Spleen (tissue), 7 donors: ENCODE measurements around the gene CISH.

Experiments used
- POLR2AphosphoS5 ChIP-seq, 3 donors: sonication (generic); formaldehyde crosslinking; IDR thresholded peaks; one replicate each; pipeline ENCODE4 v1.5.1; 2017; ENCODE audit warnings: antibody characterized with exemption in 3 of 3
- TF ChIP-seq, protein P1 (sequence below), 11 experiments: fragments of 200-600 bp in 7 of 11; fragments of 450-650 bp in 4 of 11; sonication (generic) in 4 of 11; IDR thresholded peaks in 8 of 11; conservative IDR thresholded peaks in 3 of 11; 1 replicate in 7 of 11; 2 replicates in 4 of 11; pipeline versions ENCODE4 v1.4.0 to v1.8.0; 2016 to 2021; ENCODE audit warnings: antibody characterized with exemption in 11 of 11, inconsistent platforms in 4 of 11, mild to moderate bottlenecking in 1 of 11
- donor health status: DM: no; HTN: no; CAD: no; lungs with moderate emphysema.
- donor health status: DM: no; HTN: no; CAD: no.
- donor health status: DM: no; HTN: no; CAD: no.

DNA sequence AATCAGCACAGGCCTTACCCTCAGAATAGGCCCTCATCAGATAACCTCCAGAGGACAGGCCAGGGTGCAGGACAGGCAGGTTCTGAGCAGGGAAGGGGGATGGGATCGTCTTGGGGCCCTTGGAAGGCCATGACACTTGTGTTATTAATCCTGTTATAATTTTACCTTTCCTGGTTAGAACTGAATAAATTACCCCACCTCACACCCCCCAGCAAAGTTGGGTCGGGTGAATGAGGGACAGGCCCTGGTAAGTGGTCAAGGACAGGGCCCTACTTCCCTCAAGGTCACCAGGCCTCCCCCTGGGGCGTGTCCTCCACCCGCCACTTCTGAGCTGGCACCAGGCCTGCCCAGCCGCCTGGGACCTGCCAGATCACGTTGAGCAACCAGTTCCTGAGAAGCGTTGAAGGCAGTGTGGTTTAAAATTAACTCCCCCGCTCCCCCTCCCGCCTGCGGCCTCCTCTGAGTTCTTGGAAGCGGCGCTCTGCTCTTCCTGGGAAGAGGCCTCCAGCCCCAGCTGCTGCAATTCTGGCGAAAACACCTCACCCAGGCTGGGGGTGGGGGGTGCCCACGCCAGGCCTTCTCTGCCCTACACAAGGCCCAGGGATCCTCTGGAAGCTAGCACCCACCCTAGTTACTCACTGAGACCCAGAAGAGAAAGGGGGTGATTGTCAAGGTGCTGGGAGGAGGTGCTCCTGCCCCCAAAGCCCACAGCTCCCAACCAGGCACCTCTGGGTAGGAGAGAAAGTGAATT lies 10.6 kb downstream of the CISH start:
- peak; percentile 87 to 93 (median 89) for TF ChIP-seq POLR2AphosphoS5 (IDR thresholded peaks at IDR 0.05)
- TF ChIP-seq, protein P1, sequence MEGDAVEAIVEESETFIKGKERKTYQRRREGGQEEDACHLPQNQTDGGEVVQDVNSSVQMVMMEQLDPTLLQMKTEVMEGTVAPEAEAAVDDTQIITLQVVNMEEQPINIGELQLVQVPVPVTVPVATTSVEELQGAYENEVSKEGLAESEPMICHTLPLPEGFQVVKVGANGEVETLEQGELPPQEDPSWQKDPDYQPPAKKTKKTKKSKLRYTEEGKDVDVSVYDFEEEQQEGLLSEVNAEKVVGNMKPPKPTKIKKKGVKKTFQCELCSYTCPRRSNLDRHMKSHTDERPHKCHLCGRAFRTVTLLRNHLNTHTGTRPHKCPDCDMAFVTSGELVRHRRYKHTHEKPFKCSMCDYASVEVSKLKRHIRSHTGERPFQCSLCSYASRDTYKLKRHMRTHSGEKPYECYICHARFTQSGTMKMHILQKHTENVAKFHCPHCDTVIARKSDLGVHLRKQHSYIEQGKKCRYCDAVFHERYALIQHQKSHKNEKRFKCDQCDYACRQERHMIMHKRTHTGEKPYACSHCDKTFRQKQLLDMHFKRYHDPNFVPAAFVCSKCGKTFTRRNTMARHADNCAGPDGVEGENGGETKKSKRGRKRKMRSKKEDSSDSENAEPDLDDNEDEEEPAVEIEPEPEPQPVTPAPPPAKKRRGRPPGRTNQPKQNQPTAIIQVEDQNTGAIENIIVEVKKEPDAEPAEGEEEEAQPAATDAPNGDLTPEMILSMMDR (IDR thresholded peaks at IDR 0.05 in 8 of 11, conservative IDR thresholded peaks at IDR 0.05 in 3 of 11): no peak
